HG02840 (cell line): ENCODE results near the gene CADM1.

Source experiments
- ATAC-seq: cut with Tn5 transposase; IDR thresholded peaks from one replicate; pipeline ENCODE4 v1.9.1; 2021; ENCODE audit warnings: mild to moderate bottlenecking, moderate library complexity, moderate number of reproducible peaks; ENCODE audit not compliant: unreplicated experiment, low FRiP score

The CADM1 gene

GRCh38 chr11:115221461-115222069, 282.6 kb downstream of the CADM1 start:
- ATAC-seq, result no peak

GRCh38 chr11:115220911-115221310, 283.3 kb downstream of the CADM1 start:
- no peak for ATAC-seq

- no peak for ATAC-seq
Measured at GRCh38 chr11:115220423-115220822, 283.8 kb downstream of the CADM1 start.

- no peak for ATAC-seq
Measured at GRCh38 chr11:115219376-115219775, 284.8 kb downstream of the CADM1 start.

GRCh38 chr11:115217726-115218311, 286.4 kb downstream of the CADM1 start:
- ATAC-seq, result no peak

GRCh38 chr11:115215694-115216617, 288.3 kb downstream of the CADM1 start:
- ATAC-seq, result no peak

- ATAC-seq, result no peak
Measured at GRCh38 chr11:115214644-115215234, 289.5 kb downstream of the CADM1 start.

- ATAC-seq, result no peak
Measured at GRCh38 chr11:115213007-115213406, 291.2 kb downstream of the CADM1 start.

- ATAC-seq, result no peak
Measured at GRCh38 chr11:115208808-115209259, 295.4 kb downstream of the CADM1 start.

GRCh38 chr11:115207916-115208315, 296.3 kb downstream of the CADM1 start:
- no peak for ATAC-seq

GRCh38 chr11:115207166-115207591, 297.0 kb downstream of the CADM1 start:
- no peak for ATAC-seq

- ATAC-seq, result no peak
Measured at GRCh38 chr11:115206365-115207022, 297.7 kb downstream of the CADM1 start.

GRCh38 chr11:115202900-115203552, 301.2 kb downstream of the CADM1 start:
- no peak for ATAC-seq

- ATAC-seq, result no peak
Measured at GRCh38 chr11:115202074-115202473, 302.1 kb downstream of the CADM1 start.

- ATAC-seq, result no peak
Measured at GRCh38 chr11:115201111-115201792, 303.0 kb downstream of the CADM1 start.

GRCh38 chr11:115199481-115200069, 304.6 kb downstream of the CADM1 start:
- ATAC-seq, result no peak

GRCh38 chr11:115198321-115198741, 305.9 kb downstream of the CADM1 start:
- no peak for ATAC-seq

- ATAC-seq, result no peak
Measured at GRCh38 chr11:115197433-115197832, 306.8 kb downstream of the CADM1 start.

- ATAC-seq, result no peak
Measured at GRCh38 chr11:115197031-115197430, 307.2 kb downstream of the CADM1 start.
